GM21381 (cell line): ENCODE measurements around the gene NCL.
"Not testable (repeated sequence)": the region's sequence is repeated elsewhere in the genome, so short reads cannot be mapped to it uniquely, and the experiment has no call there.

Experiments
- ATAC-seq: cut with Tn5 transposase; IDR thresholded peaks from one replicate; pipeline ENCODE4 v1.9.1; 2021; ENCODE audit warnings: mild to moderate bottlenecking, moderate library complexity; ENCODE audit not compliant: unreplicated experiment

The NCL gene

DNA sequence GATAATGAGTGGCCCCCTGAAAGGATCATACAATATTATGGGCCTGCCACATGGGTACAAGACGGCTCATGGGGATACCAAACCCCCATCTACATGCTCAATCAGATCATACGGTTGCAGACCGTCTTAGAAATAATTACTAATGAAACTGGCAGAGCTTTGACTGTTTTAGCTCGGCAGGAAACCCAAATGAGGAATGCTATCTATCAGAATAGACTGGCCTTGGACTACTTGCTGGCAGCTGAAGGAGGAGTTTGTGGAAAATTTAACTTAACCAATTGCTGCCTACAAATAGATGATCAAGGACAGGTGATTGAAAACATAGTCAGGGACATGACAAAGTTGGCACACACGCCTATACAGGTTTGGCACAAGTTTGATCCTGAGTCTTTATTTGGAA is 56.6 kb downstream of the NCL start:
- ATAC-seq = not testable (repeated sequence)

- not testable (repeated sequence) for ATAC-seq
These were observed 58.5 kb downstream of the NCL start for GRCh38 chr2:231405601-231406367.

GRCh38 chr2:231404183-231404578 is 60.1 kb downstream of the NCL start:
- ATAC-seq = not testable (repeated sequence)
